ENCODE results near the gene PRPF40A. TPM values are rescaled to one million over a fixed set of nuclear protein-coding genes. Genes with fewer than 3 reads are reported as not detected.

PRPF40A gene
- total and polyA plus RNA-seq, 2 of the 13 experiments (the other 11 are each of a cell fraction or from before 2014, with no cell fraction given), result 146 to 207 TPM

GRCh38 chr2:152715854-152716428 lies 1.3 kb downstream of the PRPF40A start (continued):
- peak; percentile 88 to 91 for TF ChIP-seq HMGXB4 (CRISPR knock-in tag; IDR thresholded peaks at IDR 0.05; ENCODE audit: borderline replicate concordance in 1 of 2, low read depth in 1 of 2)
- no peak for TF ChIP-seq ZNF576 (CRISPR knock-in tag; IDR thresholded peaks at IDR 0.05)
- TF ChIP-seq XRCC5 (optimal IDR thresholded peaks at IDR 0.05; ENCODE audit: low read length), result peak; percentile 79
- TF ChIP-seq FOXP4 (CRISPR knock-in tag; IDR thresholded peaks at IDR 0.05), result 0 out of 2 replicates have a peak, but pooled peaks have one; percentile 20

GRCh38 chr2:152715112-152715511 lies 2.1 kb downstream of the PRPF40A start:
- BruUV-seq (replicated peaks), result no TSS peak
- H3K36me3 ChIP-seq (replicated peaks in 1 of 2; ENCODE audit: control insufficient read depth in 1 of 2, insufficient read depth in 2 of 2, low read length in 2 of 2), result peaks cover 2 to 39% of the 10 kb centered on the region in 2 experiments; a peak in 4 of 5 replicates
- H3K4me3 ChIP-seq (replicated peaks in 1 of 3; ENCODE audit: insufficient read depth in 1 of 3, low read depth in 2 of 3, low read length in 3 of 3), result peak overlapping the region in 2 of 3 experiments; percentile 82 to 96; a peak in 3 of 6 replicates
- H3K9ac ChIP-seq (ENCODE audit: insufficient read depth, low read depth, low read length), result no peak overlapping the region
- no peaks in the 10 kb centered on the region for H3K9me3 ChIP-seq (ENCODE audit: low read length)
- peaks cover 40% of the 10 kb centered on the region for H3K4me1 ChIP-seq (ENCODE audit: insufficient read depth, low read length)
- DNase-seq (ENCODE audit: low spot score) (no peak), FAIRE-seq (no peak), ATAC-seq (no peak)
- H3K27me3 ChIP-seq (ENCODE audit: control insufficient read depth in 1 of 2, insufficient read depth in 2 of 2, low read length in 2 of 2), result no peaks in the 10 kb centered on the region; a peak in 1 of 5 replicates
- peaks cover 85% of the 10 kb centered on the region for H3K79me2 ChIP-seq (ENCODE audit: insufficient read depth, low read length)
- intact Hi-C loops (cut with micrococcal nuclease; ENCODE audit: unreplicated experiment) (loop anchor here (5.0 kb wide), 1 partner anchor 538 kb away; the partner anchor contains the start of gene STAM2), in situ Hi-C loops (cut with HindIII; ENCODE audit: extremely low pct_ligation_motif_present, low pct_unique_long_range_greater_than_20kb) (loop anchor here (5.0 to 10.0 kb wide), 2 partner anchors 538 to 890 kb away; partner anchors contain the start of genes ARL5A and STAM2)
- ChIA-PET POLR2A (no interaction called here), CTCF (ENCODE audit: low intra/inter-chr PET ratio, low total read pairs) (no interaction called here)
- H3K27ac ChIP-seq (ENCODE audit: extremely low read length, insufficient read depth, low read length), result no peak overlapping the region
- peak overlapping the region; percentile 78 for H3K4me2 ChIP-seq (ENCODE audit: low read depth, low read length)
- no peak overlapping the region for H2AFZ ChIP-seq (ENCODE audit: low read length)
- H4K20me1 ChIP-seq (ENCODE audit: insufficient read depth, low read length), result peaks cover 52% of the 10 kb centered on the region
- WGBS (ENCODE audit: low lambda C conversion rate), result 92% methylated on average over 1 of the region's 1 CpG
- TF ChIP-seq PAX8 (CRISPR knock-in tag; IDR thresholded peaks at IDR 0.05; ENCODE audit: borderline replicate concordance) (no peak), NR2F2 (IDR thresholded peaks at IDR 0.05; ENCODE audit: borderline replicate concordance, low read depth) (no peak), TBP (CRISPR knock-in tag; IDR thresholded peaks at IDR 0.05) (no peak), GPN1 (CRISPR knock-in tag; IDR thresholded peaks at IDR 0.05; ENCODE audit: borderline replicate concordance) (no peak), MAFK (conservative IDR thresholded peaks at IDR 0.05 in 1 of 2, IDR thresholded peaks at IDR 0.05 in 1 of 2; ENCODE audit: low read length in 2 of 2) (peak; percentile 98), KMT2B (CRISPR knock-in tag; IDR thresholded peaks at IDR 0.05) (no peak), ZBTB39 (CRISPR knock-in tag; IDR thresholded peaks at IDR 0.05) (no peak), NCOA2 (CRISPR knock-in tag; IDR thresholded peaks at IDR 0.05) (no peak), RFX5 (IDR thresholded peaks at IDR 0.05; ENCODE audit: low read depth, low read length) (no peak)

Measured in HepG2 (cell line).